ENCODE data around the gene FHIT.

Gene FHIT

DNA sequence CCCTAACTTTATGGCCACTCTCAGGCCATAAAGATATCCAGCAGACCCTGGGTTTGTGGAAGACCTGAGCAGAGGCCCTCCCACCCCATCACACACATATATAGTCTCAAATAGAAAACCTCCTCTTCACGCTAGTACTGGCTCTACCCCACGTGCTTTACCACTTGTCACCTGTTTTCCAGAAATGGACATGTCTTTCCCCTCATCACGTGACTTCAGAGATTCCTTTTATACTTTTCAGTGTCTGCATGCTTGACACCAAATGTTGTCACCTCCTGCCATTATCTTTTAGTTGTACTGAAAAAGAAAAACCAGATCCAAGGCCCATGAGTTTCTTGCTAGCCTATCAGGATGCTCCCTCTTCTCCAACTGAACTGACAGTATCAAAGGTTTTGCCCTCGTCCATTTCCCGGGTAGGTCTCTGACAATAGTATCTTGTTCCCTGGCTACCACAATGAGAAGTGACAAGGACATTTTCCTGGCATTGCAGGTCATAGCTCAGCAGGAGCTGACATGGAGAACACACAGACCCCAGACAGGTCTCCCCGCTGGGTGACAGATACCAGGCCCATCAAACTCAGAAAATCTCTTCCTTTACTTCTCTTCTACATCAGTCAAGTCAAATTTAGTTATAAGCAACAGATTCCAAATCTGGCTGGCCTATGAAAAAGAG is 1551.5 kb downstream of the FHIT start:
- TF ChIP-seq POLR2AphosphoS5 (IDR thresholded peaks at IDR 0.05; ENCODE audit: low read depth, low read length) (no peak), TAF1 (IDR thresholded peaks at IDR 0.05; ENCODE audit: borderline replicate concordance, insufficient read depth, low read length) (no peak), SIN3A (IDR thresholded peaks at IDR 0.05; ENCODE audit: borderline replicate concordance, insufficient read depth, low read length) (no peak), FOXP2 (optimal IDR thresholded peaks at IDR 0.05; ENCODE audit: borderline replicate concordance, extremely low read depth, extremely low read length, insufficient read depth) (no peak), REST (IDR thresholded peaks at IDR 0.05; ENCODE audit: insufficient read depth in 1 of 2, low read depth in 2 of 2, low read length in 2 of 2) (no peak)
